ENCODE results near the gene TRPM3. TPM values are rescaled to one million over a fixed set of nuclear protein-coding genes. Genes with fewer than 3 reads are reported as not detected.

Gene TRPM3
- total and polyA plus RNA-seq, 7 experiments from 2014 or later: not detected

DNA sequence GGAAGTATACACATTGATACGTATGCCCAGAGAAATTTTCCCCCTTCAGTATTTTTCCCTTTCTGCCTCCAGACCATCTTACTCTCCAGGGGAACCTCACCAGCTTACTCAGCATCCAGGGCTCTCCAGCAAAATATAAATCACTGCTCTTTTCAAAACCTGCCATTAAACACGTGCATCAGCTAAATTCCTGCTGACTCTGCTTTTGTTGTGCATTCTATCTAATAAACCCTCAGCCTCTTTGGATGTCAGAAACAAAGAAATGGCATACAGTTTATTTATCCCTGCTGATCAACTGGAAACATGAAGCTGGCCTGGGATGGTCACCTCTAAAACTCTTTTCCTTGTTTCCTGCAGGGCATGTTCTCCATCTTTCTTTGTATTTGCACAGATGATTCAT is 126.8 kb downstream of the TRPM3 start:
- no peaks in the 10 kb centered on the region for H3K36me3 ChIP-seq (ENCODE audit: control insufficient read depth in 2 of 3, insufficient read depth in 3 of 3, low read length in 3 of 3)
- intact Hi-C loops (cut with micrococcal nuclease): no loop called here
- ATAC-seq (no peak), DNase-seq (no peak)
- Mint-ChIP-seq H3K36me3 (no peaks in the 10 kb centered on the region), H3K27ac (no peak overlapping the region), H3K4me1 (no peaks in the 10 kb centered on the region), H3K4me3 (no peak overlapping the region), H3K9me3 (peaks cover 0 to 6% (median 0%) of the 10 kb centered on the region in 11 donors), H3K27me3 (peaks cover 0 to 15% (median 4%) of the 10 kb centered on the region in 5 donors)
- POLR2A ChIA-PET: no interaction called here
- H3K27ac ChIP-seq (ENCODE audit: low read depth, low read length): no peak overlapping the region
- CTCF ChIA-PET: interaction anchor here (0.7 kb wide), 1 partner anchor 341 kb away, joined by 3 read pairs; no protein-coding TSS in a partner anchor
- H3K4me3 ChIP-seq (ENCODE audit: low read length): no peak overlapping the region
- no peaks in the 10 kb centered on the region for H3K9me3 ChIP-seq (ENCODE audit: control insufficient read depth in 2 of 3, low read length in 3 of 3)
- H3K4me1 ChIP-seq (ENCODE audit: control insufficient read depth in 2 of 2, insufficient read depth in 2 of 2, low read length in 2 of 2): no peaks in the 10 kb centered on the region
- no peaks in the 10 kb centered on the region for H3K27me3 ChIP-seq (ENCODE audit: control insufficient read depth in 2 of 2, insufficient read depth in 2 of 2, low read length in 2 of 2)

DNA sequence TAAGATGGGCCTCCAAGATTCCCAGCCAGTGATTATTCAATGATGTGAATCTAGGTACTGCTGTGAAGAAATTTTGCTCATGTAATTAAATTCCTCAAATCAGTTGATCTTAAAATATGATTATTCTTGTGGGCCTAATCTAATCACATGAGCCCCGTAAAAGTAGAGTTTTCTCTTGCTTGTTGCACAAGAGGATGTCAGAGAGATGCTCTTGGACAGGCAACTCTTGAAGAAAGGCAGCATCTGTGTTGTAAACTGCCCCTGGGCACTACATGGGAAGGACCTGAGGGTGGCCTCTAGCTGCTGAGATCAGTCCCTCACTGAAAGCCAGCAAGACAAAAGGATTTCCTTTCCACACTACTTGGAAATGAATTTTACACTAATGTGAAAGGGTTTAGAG is 132.9 kb downstream of the TRPM3 start:
- Mint-ChIP-seq H3K4me1 (no peaks in the 10 kb centered on the region), H3K9me3 (peaks cover 0 to 7% (median 3%) of the 10 kb centered on the region in 11 donors), H3K4me3 (no peak overlapping the region), H3K36me3 (no peaks in the 10 kb centered on the region), H3K27ac (no peak overlapping the region), H3K27me3 (peaks cover 0 to 17% (median 0%) of the 10 kb centered on the region in 5 donors)
- H3K27me3 ChIP-seq (ENCODE audit: control insufficient read depth in 2 of 2, insufficient read depth in 2 of 2, low read length in 2 of 2): no peaks in the 10 kb centered on the region
- CTCF ChIA-PET: no interaction called here
- no peaks in the 10 kb centered on the region for H3K9me3 ChIP-seq (ENCODE audit: control insufficient read depth in 2 of 3, low read length in 3 of 3)
- DNase-seq: no peak
- no peaks in the 10 kb centered on the region for H3K36me3 ChIP-seq (ENCODE audit: control insufficient read depth in 2 of 3, insufficient read depth in 3 of 3, low read length in 3 of 3)
- POLR2A ChIA-PET: no interaction called here
- no peak overlapping the region for H3K27ac ChIP-seq (ENCODE audit: low read depth, low read length)
- no peak overlapping the region for H3K4me3 ChIP-seq (ENCODE audit: low read length)
- intact Hi-C loops (cut with micrococcal nuclease): loop anchor here in 1 of 2 donors (10.0 kb wide), 1 partner anchor 64 kb away; no protein-coding TSS in a partner anchor
- H3K4me1 ChIP-seq (ENCODE audit: control insufficient read depth in 2 of 2, insufficient read depth in 2 of 2, low read length in 2 of 2): no peaks in the 10 kb centered on the region
- ATAC-seq: no peak

DNA sequence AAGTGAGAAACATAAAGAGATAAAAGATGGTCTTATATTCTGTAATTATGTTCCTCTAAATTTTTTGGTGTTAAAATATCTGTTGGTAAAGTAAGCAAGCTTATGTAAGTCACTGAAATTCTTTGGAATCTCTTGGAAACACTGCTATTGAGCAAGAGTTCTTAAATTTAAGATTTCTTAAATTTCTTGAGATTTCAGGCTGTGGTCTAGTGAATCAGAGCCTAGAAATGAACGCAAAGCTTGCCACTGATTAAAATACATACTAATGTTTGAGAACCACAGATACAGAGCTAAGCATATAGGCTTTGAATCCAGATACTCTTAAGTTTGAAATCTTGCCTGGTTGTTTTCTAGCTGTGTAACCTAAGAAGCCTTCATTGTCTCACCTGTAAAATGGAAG is 133.4 kb downstream of the TRPM3 start:
- Mint-ChIP-seq H3K4me1 (no peaks in the 10 kb centered on the region), H3K9me3 (peaks cover 0 to 12% (median 6%) of the 10 kb centered on the region in 11 donors), H3K4me3 (no peak overlapping the region), H3K36me3 (peaks cover 0 to 3% (median 0%) of the 10 kb centered on the region in 5 donors), H3K27ac (no peak overlapping the region), H3K27me3 (peaks cover 0 to 13% (median 0%) of the 10 kb centered on the region in 5 donors)
- Histone ChIP-seq H3K27ac (ENCODE audit: low read depth, low read length) (no peak overlapping the region), H3K27me3 (ENCODE audit: control insufficient read depth in 2 of 2, insufficient read depth in 2 of 2, low read length in 2 of 2) (no peaks in the 10 kb centered on the region), H3K4me1 (ENCODE audit: control insufficient read depth in 2 of 2, insufficient read depth in 2 of 2, low read length in 2 of 2) (no peaks in the 10 kb centered on the region), H3K4me3 (ENCODE audit: low read length) (no peak overlapping the region), H3K9me3 (ENCODE audit: control insufficient read depth in 2 of 3, low read length in 3 of 3) (no peaks in the 10 kb centered on the region), H3K36me3 (ENCODE audit: control insufficient read depth in 2 of 3, insufficient read depth in 3 of 3, low read length in 3 of 3) (no peaks in the 10 kb centered on the region)
- CTCF ChIA-PET: no interaction called here
- ATAC-seq (no peak), DNase-seq (no peak)
- POLR2A ChIA-PET: no interaction called here
- intact Hi-C loops (cut with micrococcal nuclease): loop anchor here in 1 of 2 donors (10.0 kb wide), 1 partner anchor 63 kb away; no protein-coding TSS in a partner anchor

DNA sequence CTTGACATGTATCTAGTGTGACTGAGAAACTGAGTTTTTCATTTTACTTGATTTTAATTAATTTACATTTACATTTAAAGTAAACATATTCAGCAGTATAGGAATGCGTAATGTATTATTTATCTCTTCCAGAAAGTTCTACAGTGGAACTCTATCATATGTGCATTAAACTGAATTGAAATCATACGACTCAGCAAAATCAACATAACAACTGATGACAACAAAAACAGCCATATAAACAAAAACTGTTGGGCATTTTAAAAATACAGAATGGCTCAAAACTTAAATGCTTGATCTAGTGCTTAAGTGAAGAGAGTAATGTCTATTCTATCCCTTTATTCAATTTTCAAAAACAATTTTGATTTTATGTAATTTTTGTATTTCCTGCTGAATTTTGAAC is 134.4 kb downstream of the TRPM3 start:
- H3K27me3 ChIP-seq (ENCODE audit: control insufficient read depth in 2 of 2, insufficient read depth in 2 of 2, low read length in 2 of 2): no peaks in the 10 kb centered on the region
- no peaks in the 10 kb centered on the region for H3K9me3 ChIP-seq (ENCODE audit: control insufficient read depth in 2 of 3, low read length in 3 of 3)
- Mint-ChIP-seq H3K27ac (no peak overlapping the region), H3K9me3 (peaks cover 0 to 13% (median 9%) of the 10 kb centered on the region in 11 donors), H3K4me3 (no peak overlapping the region), H3K36me3 (peaks cover 0 to 3% (median 0%) of the 10 kb centered on the region in 5 donors), H3K27me3 (peaks cover 0 to 9% (median 0%) of the 10 kb centered on the region in 5 donors), H3K4me1 (no peaks in the 10 kb centered on the region)
- no peak overlapping the region for H3K27ac ChIP-seq (ENCODE audit: low read depth, low read length)
- no peaks in the 10 kb centered on the region for H3K36me3 ChIP-seq (ENCODE audit: control insufficient read depth in 2 of 3, insufficient read depth in 3 of 3, low read length in 3 of 3)
- ChIA-PET CTCF (no interaction called here), POLR2A (no interaction called here)
- ATAC-seq: no peak
- H3K4me3 ChIP-seq (ENCODE audit: low read length): no peak overlapping the region
- no peak for DNase-seq
- intact Hi-C loops (cut with micrococcal nuclease): loop anchor here in 1 of 2 donors (10.0 kb wide), 1 partner anchor 62 kb away; no protein-coding TSS in a partner anchor
- H3K4me1 ChIP-seq (ENCODE audit: control insufficient read depth in 2 of 2, insufficient read depth in 2 of 2, low read length in 2 of 2): no peaks in the 10 kb centered on the region

DNA sequence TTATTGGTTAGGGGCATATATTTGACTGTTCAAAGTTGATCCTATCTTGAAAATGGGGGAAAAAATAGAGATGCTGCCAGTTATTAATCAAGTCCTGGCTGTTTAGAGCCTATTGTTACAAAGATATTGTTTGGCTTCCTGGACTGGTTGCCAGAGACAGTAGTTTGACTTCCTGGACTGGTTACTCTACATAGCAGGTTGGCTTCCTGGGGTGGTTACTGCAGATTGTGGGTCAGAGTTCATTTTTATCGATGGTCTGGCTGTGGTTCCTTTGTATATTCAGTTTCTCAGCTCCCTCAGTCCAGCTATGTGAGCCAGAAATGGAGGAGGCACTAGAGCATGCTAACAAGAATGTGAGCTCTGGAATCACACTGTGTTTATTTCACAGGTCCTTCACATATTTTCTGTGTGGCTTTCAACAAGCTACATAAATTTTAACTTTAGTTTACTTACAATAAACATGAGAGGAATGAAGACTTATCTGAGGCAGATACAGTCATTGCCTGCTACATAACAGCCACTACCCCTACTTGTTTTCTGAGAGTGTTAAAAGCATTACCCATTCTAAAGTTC is 137.6 kb downstream of the TRPM3 start:
- no peaks in the 10 kb centered on the region for H3K4me1 ChIP-seq (ENCODE audit: control insufficient read depth in 2 of 2, insufficient read depth in 2 of 2, low read length in 2 of 2)
- no peak overlapping the region for H3K27ac ChIP-seq (ENCODE audit: low read depth, low read length)
- no peaks in the 10 kb centered on the region for H3K9me3 ChIP-seq (ENCODE audit: control insufficient read depth in 2 of 3, low read length in 3 of 3)
- Mint-ChIP-seq H3K4me3 (no peak overlapping the region), H3K9me3 (peaks cover 0 to 14% (median 9%) of the 10 kb centered on the region in 11 donors), H3K27ac (no peak overlapping the region), H3K4me1 (peaks cover 0 to 2% (median 0%) of the 10 kb centered on the region in 7 donors), H3K36me3 (peaks cover 0 to 3% (median 0%) of the 10 kb centered on the region in 5 donors), H3K27me3 (peaks cover 0 to 11% (median 0%) of the 10 kb centered on the region in 5 donors)
- ChIA-PET CTCF (no interaction called here), POLR2A (no interaction called here)
- DNase-seq (no peak), ATAC-seq (no peak)
- intact Hi-C loops (cut with micrococcal nuclease): loop anchor here in 1 of 2 donors (10.0 kb wide), 1 partner anchor 59 kb away; no protein-coding TSS in a partner anchor
- H3K4me3 ChIP-seq (ENCODE audit: low read length): no peak overlapping the region
- H3K27me3 ChIP-seq (ENCODE audit: control insufficient read depth in 2 of 2, insufficient read depth in 2 of 2, low read length in 2 of 2): no peaks in the 10 kb centered on the region
- H3K36me3 ChIP-seq (ENCODE audit: control insufficient read depth in 2 of 3, insufficient read depth in 3 of 3, low read length in 3 of 3): no peaks in the 10 kb centered on the region

DNA sequence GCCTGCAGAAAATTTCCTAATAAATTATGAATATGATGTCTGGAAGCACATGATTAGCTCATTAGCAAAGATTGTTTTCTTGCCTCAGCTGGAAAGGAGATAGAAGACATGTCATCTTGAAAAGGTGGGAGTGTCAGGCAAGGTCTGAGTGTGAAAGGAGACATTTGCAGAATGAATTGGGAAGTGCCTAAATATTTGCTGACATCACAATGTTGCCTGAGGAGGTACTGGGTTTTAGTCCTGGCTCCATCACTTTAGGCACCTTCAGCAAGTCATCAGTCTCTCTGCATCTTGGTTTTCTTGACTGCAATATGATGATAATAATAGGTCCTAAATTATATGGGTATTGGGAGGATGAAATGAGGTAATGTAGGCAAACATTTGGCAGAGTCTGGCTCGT is 140.1 kb downstream of the TRPM3 start:
- Mint-ChIP-seq H3K27ac (no peak overlapping the region), H3K27me3 (peaks cover 0 to 11% (median 0%) of the 10 kb centered on the region in 5 donors), H3K4me3 (no peak overlapping the region), H3K9me3 (peaks cover 0 to 14% (median 9%) of the 10 kb centered on the region in 11 donors), H3K4me1 (peaks cover 0 to 2% (median 0%) of the 10 kb centered on the region in 7 donors), H3K36me3 (peaks cover 0 to 3% (median 0%) of the 10 kb centered on the region in 5 donors)
- H3K4me3 ChIP-seq (ENCODE audit: low read length): no peak overlapping the region
- H3K36me3 ChIP-seq (ENCODE audit: control insufficient read depth in 2 of 3, insufficient read depth in 3 of 3, low read length in 3 of 3): no peaks in the 10 kb centered on the region
- intact Hi-C loops (cut with micrococcal nuclease): loop anchor here in 1 of 2 donors (10.0 kb wide), 1 partner anchor 57 kb away; no protein-coding TSS in a partner anchor
- H3K27ac ChIP-seq (ENCODE audit: low read depth, low read length): no peak overlapping the region
- DNase-seq (no peak), ATAC-seq (no peak)
- H3K4me1 ChIP-seq (ENCODE audit: control insufficient read depth in 2 of 2, insufficient read depth in 2 of 2, low read length in 2 of 2): no peaks in the 10 kb centered on the region
- H3K27me3 ChIP-seq (ENCODE audit: control insufficient read depth in 2 of 2, insufficient read depth in 2 of 2, low read length in 2 of 2): no peaks in the 10 kb centered on the region
- CTCF ChIA-PET: no interaction called here
- no peaks in the 10 kb centered on the region for H3K9me3 ChIP-seq (ENCODE audit: control insufficient read depth in 2 of 3, low read length in 3 of 3)
- POLR2A ChIA-PET: no interaction called here

DNA sequence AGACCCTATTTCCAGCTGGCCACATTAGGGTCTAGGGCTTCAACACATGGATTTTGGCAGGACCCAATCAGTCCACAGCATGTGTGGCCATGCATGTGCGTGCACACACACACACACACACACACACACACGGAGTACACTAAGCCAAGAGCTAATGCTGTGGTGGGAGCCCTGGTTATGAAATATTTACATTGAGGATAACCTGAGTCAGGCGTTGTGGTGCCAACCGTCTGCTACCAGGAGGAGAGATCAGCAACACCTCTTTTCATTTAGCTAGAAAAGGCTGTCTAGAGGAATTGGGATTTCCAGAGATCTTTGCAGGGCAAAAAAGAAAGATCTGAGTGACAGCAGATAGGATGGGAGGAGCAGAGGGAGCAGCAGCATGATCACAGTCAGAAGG is 141.5 kb downstream of the TRPM3 start:
- Histone ChIP-seq H3K4me3 (ENCODE audit: low read length) (no peak overlapping the region), H3K27ac (ENCODE audit: low read depth, low read length) (no peak overlapping the region), H3K4me1 (ENCODE audit: control insufficient read depth in 2 of 2, insufficient read depth in 2 of 2, low read length in 2 of 2) (no peaks in the 10 kb centered on the region), H3K36me3 (ENCODE audit: control insufficient read depth in 2 of 3, insufficient read depth in 3 of 3, low read length in 3 of 3) (no peaks in the 10 kb centered on the region), H3K9me3 (ENCODE audit: control insufficient read depth in 2 of 3, low read length in 3 of 3) (no peaks in the 10 kb centered on the region), H3K27me3 (ENCODE audit: control insufficient read depth in 2 of 2, insufficient read depth in 2 of 2, low read length in 2 of 2) (no peaks in the 10 kb centered on the region)
- Mint-ChIP-seq H3K9me3 (peaks cover 0 to 14% (median 9%) of the 10 kb centered on the region in 11 donors), H3K36me3 (peaks cover 0 to 3% (median 0%) of the 10 kb centered on the region in 5 donors), H3K4me1 (peaks cover 0 to 2% (median 0%) of the 10 kb centered on the region in 7 donors), H3K27ac (no peak overlapping the region), H3K4me3 (no peak overlapping the region), H3K27me3 (peaks cover 0 to 11% (median 0%) of the 10 kb centered on the region in 5 donors)
- intact Hi-C loops (cut with micrococcal nuclease): loop anchor here in 1 of 2 donors (10.0 kb wide), 1 partner anchor 55 kb away; no protein-coding TSS in a partner anchor
- no peak for ATAC-seq
- no peak for DNase-seq
- ChIA-PET CTCF (no interaction called here), POLR2A (no interaction called here)
